GM18498 (cell line): ENCODE measurements around the gene MDM1.

Source experiments
- ATAC-seq: cut with Tn5 transposase; IDR thresholded peaks from one replicate; pipeline ENCODE4 v1.9.1; 2021; ENCODE audit warnings: mild to moderate bottlenecking, moderate library complexity; ENCODE audit not compliant: unreplicated experiment

Gene MDM1

DNA sequence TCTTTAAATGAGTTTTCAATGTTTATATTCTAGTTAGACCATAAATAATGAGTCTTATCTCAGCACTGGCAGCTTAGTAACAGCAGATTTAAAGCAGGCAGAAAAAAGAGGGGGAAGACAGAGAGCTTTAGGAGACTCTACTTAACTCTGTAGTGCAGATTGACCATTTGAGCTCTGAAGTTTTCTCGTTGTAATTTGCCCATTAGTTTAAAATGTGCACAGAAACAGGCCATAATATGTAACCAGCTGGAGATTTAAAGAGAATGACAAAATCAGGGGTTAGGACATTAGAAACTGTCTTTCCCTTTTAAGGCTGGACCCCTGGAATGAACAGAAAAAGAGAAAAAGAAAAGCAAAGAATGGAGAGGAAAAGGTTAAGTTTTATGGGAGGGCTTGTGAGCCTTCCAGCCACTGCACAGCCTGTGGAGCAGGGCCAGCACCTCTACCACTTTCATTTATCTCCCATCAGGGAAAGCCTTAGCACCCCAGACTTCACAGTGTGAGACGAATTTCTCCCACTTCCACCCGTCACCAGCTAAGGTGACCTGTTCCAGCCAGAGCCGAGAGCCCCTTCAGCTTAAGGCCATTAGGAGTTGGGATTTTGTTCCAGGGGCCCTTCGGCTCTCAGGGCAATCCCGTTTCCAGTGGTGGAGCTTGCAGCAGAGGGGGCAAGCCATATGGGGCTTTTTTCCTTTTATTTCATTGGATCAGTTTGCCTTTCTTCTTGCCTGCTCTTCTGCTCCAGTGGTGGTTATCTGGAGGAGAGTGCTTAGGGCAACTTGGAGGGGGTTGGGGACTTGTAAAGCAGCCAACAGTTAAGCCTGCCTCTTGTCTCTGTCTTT is 86.8 kb downstream of the MDM1 start:
- ATAC-seq = no peak
